NB4 (cell line): Measurements from ENCODE around the gene TM9SF1.

Experiments
- CTCF ChIP-seq: IDR thresholded peaks from one replicate; pipeline ENCODE4 v1.5.1; 2012; ENCODE audit warnings: low read depth, low read length
- TF ChIP-seq, protein P1 (sequence below): IDR thresholded peaks from 2 replicates; pipeline ENCODE4 v1.6.1; 2011; ENCODE audit warnings: low read depth, low read length

DNA sequence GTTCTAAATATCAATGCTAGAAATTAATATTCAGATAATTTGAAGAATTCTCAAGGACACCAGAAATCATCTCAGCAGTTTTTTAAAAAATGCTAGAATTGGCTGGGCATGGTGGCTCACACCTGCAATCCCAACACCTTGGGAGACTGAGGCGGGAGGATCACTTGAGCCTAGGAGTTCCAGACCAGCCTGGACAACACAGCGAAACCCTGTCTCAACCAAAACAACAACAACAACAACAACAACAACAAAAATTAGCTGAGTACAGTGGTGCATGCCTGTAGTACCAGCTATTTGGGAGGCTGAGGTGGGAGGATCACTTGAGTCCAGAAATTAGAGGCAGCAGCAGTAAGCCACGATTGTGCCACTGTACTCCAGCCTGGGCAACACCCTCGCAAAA is 23.8 kb upstream of the TM9SF1 start:
- TF ChIP-seq CTCF = no peak
- TF ChIP-seq, protein P1, sequence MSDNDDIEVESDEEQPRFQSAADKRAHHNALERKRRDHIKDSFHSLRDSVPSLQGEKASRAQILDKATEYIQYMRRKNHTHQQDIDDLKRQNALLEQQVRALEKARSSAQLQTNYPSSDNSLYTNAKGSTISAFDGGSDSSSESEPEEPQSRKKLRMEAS = no peak
